NCI-H69 (cell line): Measurements from ENCODE around the gene GRIN3A.
"Not testable (repeated sequence)": the region's sequence is repeated elsewhere in the genome, so short reads cannot be mapped to it uniquely, and the experiment has no call there.

ENCODE experiments used
- DNase-seq: peaks from one replicate; lab custom pipeline; 2025; lab: John Stamatoyannopoulos, UW

GRIN3A gene

DNA sequence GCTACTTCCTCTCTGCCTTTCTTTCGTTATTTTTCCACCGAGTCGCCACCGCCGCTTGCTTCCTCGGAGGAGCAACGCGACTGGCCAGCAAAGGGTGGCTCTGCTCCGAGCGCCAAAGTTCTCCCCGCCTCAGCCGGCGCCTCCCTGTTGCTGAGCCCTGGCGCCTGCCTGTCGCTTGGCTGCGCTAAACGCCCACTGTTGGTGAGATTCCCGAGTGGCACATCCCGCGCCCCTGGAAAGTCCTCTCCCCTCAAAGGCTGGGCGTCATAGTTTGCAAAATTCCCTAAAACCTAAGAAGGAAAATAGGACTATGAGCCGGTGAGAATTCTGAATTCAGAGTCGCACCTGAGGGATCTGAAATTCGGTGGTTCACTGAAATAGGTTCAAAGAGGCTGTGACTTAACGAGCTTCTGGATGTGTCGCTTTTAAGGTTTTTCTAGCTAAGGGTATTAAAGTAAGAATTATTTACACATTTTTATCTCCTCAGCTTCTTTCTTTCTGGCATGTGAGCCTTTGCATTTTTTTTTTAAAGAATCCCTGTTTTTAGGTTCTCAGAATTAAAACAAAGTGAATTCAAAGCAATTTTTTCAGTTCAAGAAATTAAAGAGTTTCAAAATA, at the start of gene GRIN3A:
Gene GRIN3A, minus strand, starts transcription at position 82 of the 618 bp plus-strand sequence. CDS start 668 bp downstream, outside the sequence.
- peak; percentile 89 for DNase-seq

- no peak for DNase-seq
Measured at GRCh38 chr9:101787891-101788290, 49.4 kb upstream of the GRIN3A start.

- DNase-seq = no peak
Measured at GRCh38 chr9:101778332-101778731, 39.9 kb upstream of the GRIN3A start.

DNA sequence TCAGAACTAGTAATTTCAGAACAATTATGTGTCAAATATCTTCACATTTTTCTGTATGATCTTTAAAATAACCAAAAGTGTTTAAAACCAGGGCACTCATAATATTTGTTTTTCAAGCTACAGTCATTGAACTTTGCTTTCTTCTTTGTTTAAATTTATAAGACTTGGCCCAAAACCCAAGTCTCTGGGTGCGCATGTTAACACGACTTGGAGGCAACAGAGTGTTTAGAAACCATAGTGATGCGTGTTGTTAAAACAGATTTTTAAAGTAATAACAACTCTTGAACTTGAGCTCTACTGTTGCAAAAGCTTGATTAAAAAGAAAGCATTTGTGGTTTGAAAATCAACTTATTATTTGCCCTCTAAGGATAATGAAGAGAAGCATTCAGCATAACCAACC, 26.0 kb upstream of the GRIN3A start:
- DNase-seq = no peak

- DNase-seq = no peak
Measured at GRCh38 chr9:101758304-101758930, 20.0 kb upstream of the GRIN3A start.

GRCh38 chr9:101753716-101754115, 15.3 kb upstream of the GRIN3A start:
- no peak for DNase-seq

DNA sequence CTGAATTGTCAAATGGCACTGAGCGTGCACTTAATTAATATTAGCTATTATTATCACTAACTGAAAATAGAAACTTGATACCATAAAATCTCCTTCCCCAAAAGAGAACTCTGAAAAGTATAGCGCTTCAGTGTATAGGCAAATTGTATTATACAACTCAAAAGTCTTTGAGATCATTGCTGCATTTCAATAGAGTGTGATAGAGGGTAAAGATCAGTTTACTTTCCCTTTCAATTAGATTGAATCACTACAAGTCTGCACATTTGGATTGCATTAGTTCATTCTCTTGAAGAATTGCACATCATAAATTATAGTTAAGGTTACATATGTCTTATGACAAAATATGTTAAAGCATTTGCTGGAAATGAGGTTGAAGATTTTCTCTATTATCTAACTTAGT, 13.4 kb upstream of the GRIN3A start:
- no peak for DNase-seq

DNA sequence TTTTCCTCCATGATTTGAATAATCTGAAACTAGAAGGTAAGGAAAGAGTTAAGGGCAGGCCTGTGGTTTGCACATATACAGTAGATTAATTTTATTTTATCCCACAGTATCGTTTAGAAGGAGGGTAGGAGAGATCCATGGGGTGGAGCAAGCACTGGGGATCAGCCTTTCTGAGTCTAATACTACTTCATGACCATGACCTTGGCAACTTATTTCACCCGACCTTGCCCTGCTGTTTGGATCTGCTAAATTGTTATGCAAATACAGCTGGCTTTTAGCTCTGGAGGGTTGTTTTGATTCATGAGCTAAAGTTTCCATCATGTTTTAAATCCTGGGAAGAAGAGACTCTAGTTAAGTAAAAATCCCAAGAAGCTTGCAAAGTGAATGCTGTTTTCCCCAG, 864 bp upstream of the GRIN3A start:
- peak; percentile 45 for DNase-seq

DNA sequence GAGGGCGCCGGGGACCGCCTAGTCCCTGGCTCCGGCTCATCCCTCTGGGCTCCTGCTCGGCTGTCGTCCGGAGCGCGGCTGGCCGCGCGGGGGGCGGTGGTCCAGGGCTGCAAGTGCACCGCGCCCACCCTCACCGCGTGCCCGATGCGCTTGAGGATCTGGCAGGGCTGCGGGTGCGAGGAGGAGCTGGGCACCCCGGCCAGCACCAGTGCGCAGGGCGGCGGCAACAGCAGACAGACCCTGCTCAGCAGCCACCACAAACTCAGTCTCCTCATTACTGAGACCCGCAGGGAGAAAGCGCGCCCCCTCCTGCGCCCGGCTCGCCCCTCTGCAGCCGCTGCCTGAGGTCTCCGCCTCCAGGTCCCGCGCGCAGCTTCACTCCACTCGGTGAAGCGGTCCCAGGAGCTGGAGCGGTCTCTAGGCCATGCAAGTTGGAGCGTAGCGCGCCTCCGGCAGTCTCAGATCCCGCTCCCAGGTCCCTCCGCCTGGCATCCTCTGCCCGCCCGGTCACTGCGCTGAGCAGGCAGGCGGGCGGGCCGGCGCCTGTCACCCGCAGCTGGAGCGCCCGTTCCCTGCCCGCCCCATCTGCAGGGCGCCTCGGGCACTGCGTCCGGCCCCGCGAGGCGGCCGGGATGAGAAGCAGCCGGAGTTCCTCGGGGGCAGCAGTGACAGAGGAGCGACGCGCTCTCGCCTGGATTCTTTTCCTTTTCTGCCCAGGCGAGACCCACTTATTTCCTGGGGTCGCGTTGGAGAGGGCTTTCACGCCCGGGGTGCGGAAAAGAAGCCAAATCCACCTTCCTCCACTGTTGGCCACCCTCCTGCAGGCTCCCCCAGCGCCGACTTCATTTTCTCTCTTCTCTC, 512 bp downstream of the GRIN3A start:
- peak; percentile 86 for DNase-seq

DNA sequence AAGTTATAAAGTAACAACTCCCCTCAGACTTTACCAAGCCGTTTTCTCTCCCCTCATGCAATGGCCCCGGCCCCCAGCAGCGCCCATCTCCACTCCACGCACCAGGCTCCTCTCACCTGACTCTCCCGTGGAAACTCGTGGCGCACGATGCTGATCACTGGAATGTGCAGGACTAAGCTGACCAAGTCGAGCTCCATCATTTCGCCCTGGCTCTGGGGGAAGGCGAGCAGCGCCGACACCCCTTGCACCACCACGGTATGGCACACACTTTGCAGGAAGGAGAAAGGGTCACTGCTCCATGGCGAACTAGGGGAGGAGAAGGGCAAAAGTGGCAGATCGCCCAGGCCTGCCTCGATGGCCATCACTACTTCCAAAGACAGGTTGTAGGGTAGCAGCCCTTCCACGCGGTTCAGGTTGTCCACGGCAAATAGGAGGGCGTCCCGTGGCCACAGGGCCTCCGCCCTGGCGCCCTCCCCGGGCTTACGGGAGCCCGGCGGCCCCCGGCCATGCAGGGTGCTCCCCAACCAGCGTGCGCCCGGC, 1.2 kb downstream of the GRIN3A start:
- peak; percentile 55 for DNase-seq

GRCh38 chr9:101736717-101737116, 1.7 kb downstream of the GRIN3A start:
- DNase-seq = peak; percentile 59

- DNase-seq = no peak
Measured at GRCh38 chr9:101731429-101731828, 7.0 kb downstream of the GRIN3A start.

- DNase-seq = peak; percentile 82
Measured at GRCh38 chr9:101727612-101728524, 10.6 kb downstream of the GRIN3A start.

GRCh38 chr9:101724271-101724670, 14.2 kb downstream of the GRIN3A start:
- DNase-seq = not testable (repeated sequence)

GRCh38 chr9:101718192-101718591, 20.3 kb downstream of the GRIN3A start:
- peak; percentile 67 for DNase-seq

- DNase-seq = peak; percentile 88
Measured at GRCh38 chr9:101716629-101717028, 21.8 kb downstream of the GRIN3A start.

GRCh38 chr9:101711330-101711941, 27.0 kb downstream of the GRIN3A start:
- peak; percentile 52 for DNase-seq

DNA sequence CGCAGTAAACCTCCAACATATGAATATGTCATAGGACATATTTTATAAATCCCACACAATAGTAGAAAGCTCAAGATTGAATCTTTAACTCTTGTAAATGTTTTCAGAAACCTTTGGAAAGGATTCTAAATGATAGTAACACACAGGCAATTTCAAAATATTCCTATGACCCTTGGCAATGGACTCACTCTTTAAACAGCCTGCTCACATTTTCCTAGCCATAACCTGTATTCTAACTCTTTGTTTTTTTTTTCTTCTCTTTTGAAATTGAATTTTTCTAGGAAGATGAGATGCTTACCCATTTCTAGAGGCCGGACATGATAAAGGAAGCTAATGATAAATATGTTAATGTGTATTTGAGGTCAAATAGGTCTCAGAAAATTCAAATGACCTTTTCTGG, 29.6 kb downstream of the GRIN3A start:
- no peak for DNase-seq

DNA sequence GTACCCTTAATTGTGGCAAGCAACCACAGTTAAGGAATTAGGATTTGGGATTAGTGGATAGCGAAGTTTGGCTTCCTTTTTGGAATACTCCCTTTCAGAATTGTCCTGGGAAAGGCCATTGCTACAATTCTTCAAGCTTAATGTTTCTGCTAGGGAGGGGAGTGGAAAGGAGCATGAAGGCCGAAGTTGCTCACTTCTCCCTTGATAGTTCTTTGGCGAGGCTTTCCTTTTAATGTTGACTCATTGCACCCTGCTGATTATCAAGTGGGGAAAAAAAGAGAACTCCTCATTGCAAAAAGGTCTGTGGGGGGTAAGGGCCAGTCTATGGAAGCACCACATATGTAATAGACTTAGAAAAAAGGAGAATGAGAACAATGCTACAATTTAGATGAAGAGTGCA, 30.7 kb downstream of the GRIN3A start:
- peak; percentile 87 for DNase-seq

DNA sequence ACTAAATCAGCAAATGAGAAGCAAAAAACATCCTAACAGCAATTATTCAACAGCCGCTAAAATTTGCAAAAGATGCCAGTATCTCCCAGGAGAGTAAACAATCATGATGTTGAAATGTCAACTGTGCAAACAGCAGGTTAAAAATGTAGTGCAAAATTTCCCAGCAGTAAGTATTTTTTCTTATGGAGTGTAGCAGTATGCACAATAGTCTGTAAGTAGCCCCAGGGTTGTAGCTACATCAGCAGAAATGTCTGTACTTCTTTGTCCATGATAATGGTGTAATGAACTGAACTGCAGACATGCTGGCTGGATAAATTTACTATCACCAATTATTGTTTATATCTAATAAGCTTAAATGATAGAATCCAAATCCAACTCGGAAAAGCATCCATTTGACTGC, 31.4 kb downstream of the GRIN3A start:
- DNase-seq = peak; percentile 78

- peak; percentile 93 for DNase-seq
Measured at GRCh38 chr9:101706261-101706798, 32.1 kb downstream of the GRIN3A start.
